Kidney epithelial cell (primary cell): ENCODE results near the gene DNAH11. TPM values are rescaled to one million over a fixed set of nuclear protein-coding genes. Genes with fewer than 3 reads are reported as not detected.

ENCODE experiments used
- DNase-seq: peaks from one replicate; pipeline ENCODE4 v3.0.0-alpha.2; 2010; ENCODE audit warnings: low read depth
- H3K27me3 ChIP-seq: 2 replicates; pipeline ENCODE4 v1.6.0; 2011; ENCODE audit warnings: low read length; ENCODE audit not compliant: control insufficient read depth, insufficient read depth
- H3K36me3 ChIP-seq: 2 replicates; pipeline ENCODE4 v1.5.1; 2011; ENCODE audit warnings: low read length; ENCODE audit not compliant: control insufficient read depth, insufficient read depth
- H3K4me3 ChIP-seq: 2 replicates; pipeline ENCODE4 v1.5.1; 2011; ENCODE audit warnings: low read depth, mild to moderate bottlenecking, control low read depth, low read length
- CTCF ChIP-seq: IDR thresholded peaks from 2 replicates; pipeline ENCODE4 v1.5.1; 2011; ENCODE audit warnings: mild to moderate bottlenecking, moderate library complexity, low read length, control low read depth, inconsistent platforms; ENCODE audit not compliant: insufficient read depth, poor library complexity, severe bottlenecking
- total RNA-seq: library from RNA; depleted of rRNA; stranded (reverse); fragments of >200 nt; gene quantifications from 2 replicates; pipeline ENCODE4 v1.2.3, GENCODE V29; 2015

Gene DNAH11
- total RNA-seq, 1 donor from 2014 or later = not detected

- Histone ChIP-seq H3K36me3 (no peaks in the 10 kb centered on the region), H3K4me3 (no peak overlapping the region), H3K27me3 (no peaks in the 10 kb centered on the region)
- no peak for DNase-seq
- TF ChIP-seq CTCF = no peak
Measured at GRCh38 chr7:21777921-21778320, 235.1 kb downstream of the DNAH11 start.

GRCh38 chr7:21778953-21779352, 236.1 kb downstream of the DNAH11 start:
- H3K4me3 ChIP-seq = no peak overlapping the region
- H3K27me3 ChIP-seq = no peaks in the 10 kb centered on the region
- H3K36me3 ChIP-seq = no peaks in the 10 kb centered on the region
- TF ChIP-seq CTCF = no peak
- no peak for DNase-seq

GRCh38 chr7:21782996-21783395, 240.2 kb downstream of the DNAH11 start:
- DNase-seq = no peak
- TF ChIP-seq CTCF = no peak
- H3K36me3 ChIP-seq = no peaks in the 10 kb centered on the region
- no peak overlapping the region for H3K4me3 ChIP-seq
- H3K27me3 ChIP-seq = no peaks in the 10 kb centered on the region

- Histone ChIP-seq H3K4me3 (no peak overlapping the region), H3K27me3 (no peaks in the 10 kb centered on the region), H3K36me3 (no peaks in the 10 kb centered on the region)
- DNase-seq = no peak
- no peak for TF ChIP-seq CTCF
Measured at GRCh38 chr7:21784989-21785388, 242.2 kb downstream of the DNAH11 start.

GRCh38 chr7:21805791-21806190, 263.0 kb downstream of the DNAH11 start:
- H3K27me3 ChIP-seq = no peaks in the 10 kb centered on the region

GRCh38 chr7:21806388-21806787, 263.5 kb downstream of the DNAH11 start:
- H3K36me3 ChIP-seq = no peaks in the 10 kb centered on the region
- TF ChIP-seq CTCF = no peak
- H3K4me3 ChIP-seq = no peak overlapping the region
- DNase-seq = no peak
- no peaks in the 10 kb centered on the region for H3K27me3 ChIP-seq

More at GRCh38 chr7:21805791-21806190, 263.0 kb downstream of the DNAH11 start:
- no peak for DNase-seq
- no peaks in the 10 kb centered on the region for H3K36me3 ChIP-seq
- no peak for TF ChIP-seq CTCF
- H3K4me3 ChIP-seq = no peak overlapping the region
